Tibial nerve (tissue), 3 donors: ENCODE results near the gene ZDHHC5.

Experiments used
- POLR2A ChIP-seq, 2 donors: fragments of 450-650 bp; IDR thresholded peaks; one replicate each; pipeline ENCODE4 v1.6.1; 2017; ENCODE audit warnings: antibody characterized with exemption in 2 of 2, mild to moderate bottlenecking in 2 of 2, moderate library complexity in 2 of 2
- TF ChIP-seq, protein P1 (sequence below), 5 experiments: fragments of 200-600 bp in 3 of 5; fragments of 450-650 bp in 2 of 5; sonication (generic) in 3 of 5; IDR thresholded peaks; one replicate each; pipeline ENCODE4 v1.5.1; 2016 to 2019; ENCODE audit warnings: antibody characterized with exemption in 5 of 5, mild to moderate bottlenecking in 3 of 5, moderate library complexity in 2 of 5

GRCh38 chr11:57637626-57638004 lies 30.3 kb upstream of the ZDHHC5 start:
- TF ChIP-seq, protein P1, sequence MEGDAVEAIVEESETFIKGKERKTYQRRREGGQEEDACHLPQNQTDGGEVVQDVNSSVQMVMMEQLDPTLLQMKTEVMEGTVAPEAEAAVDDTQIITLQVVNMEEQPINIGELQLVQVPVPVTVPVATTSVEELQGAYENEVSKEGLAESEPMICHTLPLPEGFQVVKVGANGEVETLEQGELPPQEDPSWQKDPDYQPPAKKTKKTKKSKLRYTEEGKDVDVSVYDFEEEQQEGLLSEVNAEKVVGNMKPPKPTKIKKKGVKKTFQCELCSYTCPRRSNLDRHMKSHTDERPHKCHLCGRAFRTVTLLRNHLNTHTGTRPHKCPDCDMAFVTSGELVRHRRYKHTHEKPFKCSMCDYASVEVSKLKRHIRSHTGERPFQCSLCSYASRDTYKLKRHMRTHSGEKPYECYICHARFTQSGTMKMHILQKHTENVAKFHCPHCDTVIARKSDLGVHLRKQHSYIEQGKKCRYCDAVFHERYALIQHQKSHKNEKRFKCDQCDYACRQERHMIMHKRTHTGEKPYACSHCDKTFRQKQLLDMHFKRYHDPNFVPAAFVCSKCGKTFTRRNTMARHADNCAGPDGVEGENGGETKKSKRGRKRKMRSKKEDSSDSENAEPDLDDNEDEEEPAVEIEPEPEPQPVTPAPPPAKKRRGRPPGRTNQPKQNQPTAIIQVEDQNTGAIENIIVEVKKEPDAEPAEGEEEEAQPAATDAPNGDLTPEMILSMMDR (IDR thresholded peaks at IDR 0.05) = no peak
- TF ChIP-seq POLR2A (IDR thresholded peaks at IDR 0.05) = no peak
